Chondrocyte (in vitro differentiated cells): ENCODE measurements around the gene RRP8. TPM values are rescaled to one million over a fixed set of nuclear protein-coding genes. Genes with fewer than 3 reads are reported as not detected.

Experiments
- DNase-seq: peaks from one replicate; pipeline ENCODE4 v3.0.0; 2021; ENCODE audit warnings: mixed read lengths, low spot score
- H3K27ac Mint-ChIP-seq: one replicate; pipeline ENCODE4 v1.8.0; 2021; ENCODE audit warnings: mild to moderate bottlenecking, moderate library complexity, mixed read lengths; ENCODE audit not compliant: unreplicated experiment
- H3K27me3 Mint-ChIP-seq: 2 replicates; pipeline ENCODE4 v1.8.0; 2021; ENCODE audit warnings: low read depth, mixed read lengths
- H3K36me3 Mint-ChIP-seq: 2 replicates; pipeline ENCODE4 v1.8.0; 2021; ENCODE audit warnings: low read depth, mixed read lengths
- H3K4me1 Mint-ChIP-seq: 2 replicates; pipeline ENCODE4 v1.8.0; 2021; ENCODE audit warnings: low read depth, mild to moderate bottlenecking, mixed read lengths
- H3K4me3 Mint-ChIP-seq: one replicate; pipeline ENCODE4 v1.8.0; 2021; ENCODE audit warnings: mild to moderate bottlenecking, moderate library complexity, mixed read lengths; ENCODE audit not compliant: unreplicated experiment
- H3K9me3 Mint-ChIP-seq: 2 replicates; pipeline ENCODE4 v1.8.0; 2021; ENCODE audit warnings: low read depth, mixed read lengths
- CTCF ChIP-seq: fragments of 200-600 bp; sonication (generic); IDR thresholded peaks from 2 replicates; pipeline ENCODE4 v1.5.0; 2021; ENCODE audit warnings: antibody characterized with exemption, mild to moderate bottlenecking, moderate library complexity
- total RNA-seq: library from RNA; stranded (reverse); gene quantifications from 3 replicates; pipeline ENCODE4 v1.2.1, GENCODE V29; 2021

Gene RRP8
- total RNA-seq, 1 donor from 2014 or later: 15.7 TPM

DNA sequence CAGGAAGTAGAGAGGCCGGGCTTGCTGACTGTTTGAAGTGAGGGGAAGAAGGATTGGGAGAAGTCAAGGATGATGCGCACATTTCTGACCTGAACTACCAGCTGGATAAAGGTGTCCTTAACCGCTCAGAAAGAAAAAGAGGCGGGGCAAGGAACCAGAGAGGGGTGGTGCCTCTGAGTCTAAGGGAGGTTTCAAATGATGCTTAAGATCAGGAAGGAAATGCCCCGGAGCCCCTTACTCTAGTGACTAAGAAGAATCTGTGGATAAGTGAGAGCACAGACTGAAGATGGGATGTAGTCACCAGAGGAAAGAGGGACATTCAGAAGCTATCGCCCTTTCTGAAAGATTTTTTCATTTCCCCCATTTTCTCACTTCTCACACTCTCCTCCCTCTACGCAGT, 39.5 kb upstream of the RRP8 start:
- Mint-ChIP-seq H3K27me3 (no peaks in the 10 kb centered on the region), H3K27ac (no peak overlapping the region), H3K4me1 (no peaks in the 10 kb centered on the region), H3K9me3 (no peaks in the 10 kb centered on the region), H3K4me3 (no peak overlapping the region), H3K36me3 (peaks cover 6% of the 10 kb centered on the region)
- no peak for DNase-seq
- TF ChIP-seq CTCF: no peak

GRCh38 chr11:6640985-6641701, 37.7 kb upstream of the RRP8 start:
- no peak overlapping the region for H3K4me3 Mint-ChIP-seq
- H3K36me3 Mint-ChIP-seq: peaks cover 6% of the 10 kb centered on the region
- TF ChIP-seq CTCF: no peak
- DNase-seq: no peak
- no peaks in the 10 kb centered on the region for H3K27me3 Mint-ChIP-seq
- H3K9me3 Mint-ChIP-seq: no peaks in the 10 kb centered on the region
- H3K4me1 Mint-ChIP-seq: no peaks in the 10 kb centered on the region
- H3K27ac Mint-ChIP-seq: no peak overlapping the region

GRCh38 chr11:6640036-6640984, 36.9 kb upstream of the RRP8 start:
- no peaks in the 10 kb centered on the region for H3K4me1 Mint-ChIP-seq
- H3K27me3 Mint-ChIP-seq: no peaks in the 10 kb centered on the region

DNA sequence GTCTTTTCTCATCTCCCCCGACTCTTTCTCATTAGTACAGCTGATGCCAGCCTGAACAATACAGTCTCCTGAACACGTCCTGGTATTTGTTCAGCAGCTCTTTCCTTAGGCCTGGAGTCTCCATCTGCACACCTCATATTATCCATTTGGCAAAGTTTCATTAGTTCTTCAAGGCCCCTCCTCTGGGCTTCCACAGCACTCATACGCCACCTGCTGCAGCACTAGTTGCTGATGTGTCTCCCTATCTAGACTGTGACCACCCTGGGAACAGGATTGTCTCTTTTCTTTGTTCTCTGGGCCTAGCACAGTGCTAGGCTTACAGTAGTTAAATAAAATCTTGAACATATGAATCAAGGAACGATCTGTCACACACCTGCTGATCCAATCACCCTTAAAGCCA, 35.0 kb upstream of the RRP8 start:
- Mint-ChIP-seq H3K9me3 (no peaks in the 10 kb centered on the region), H3K4me3 (no peak overlapping the region)
- no peak for TF ChIP-seq CTCF

More at GRCh38 chr11:6640036-6640984, 36.9 kb upstream of the RRP8 start:
- no peak for DNase-seq
- no peak for TF ChIP-seq CTCF
- no peak overlapping the region for H3K27ac Mint-ChIP-seq
- no peak overlapping the region for H3K4me3 Mint-ChIP-seq
- H3K9me3 Mint-ChIP-seq: no peaks in the 10 kb centered on the region
- H3K36me3 Mint-ChIP-seq: peaks cover 6% of the 10 kb centered on the region

DNA sequence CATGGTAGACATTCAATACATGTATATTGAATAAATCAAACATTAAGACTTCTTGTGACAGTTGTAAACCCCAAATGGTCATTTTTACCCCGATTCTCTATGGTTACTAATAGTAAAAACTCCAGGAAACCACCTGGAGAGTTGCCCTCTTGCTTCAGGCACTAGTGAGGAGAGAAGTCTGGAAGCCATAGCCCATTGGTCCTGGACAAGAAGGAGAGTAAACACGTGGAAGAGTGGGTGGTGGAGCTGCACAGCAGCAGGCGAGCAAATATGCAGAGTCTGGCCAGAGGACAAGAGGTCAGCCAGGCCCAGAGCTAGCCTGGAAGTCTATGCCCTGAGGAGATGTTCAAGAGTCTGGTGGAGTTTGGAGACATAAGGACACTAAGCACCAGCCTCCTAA, 34.5 kb upstream of the RRP8 start:
- H3K9me3 Mint-ChIP-seq: no peaks in the 10 kb centered on the region
- no peaks in the 10 kb centered on the region for H3K4me1 Mint-ChIP-seq
- no peaks in the 10 kb centered on the region for H3K27me3 Mint-ChIP-seq
- no peak overlapping the region for H3K27ac Mint-ChIP-seq
- peaks cover 10% of the 10 kb centered on the region for H3K36me3 Mint-ChIP-seq
- DNase-seq: no peak
- no peak overlapping the region for H3K4me3 Mint-ChIP-seq
- TF ChIP-seq CTCF: no peak

More for the DNA sequence above, 35.0 kb upstream of the RRP8 start:
- Mint-ChIP-seq H3K36me3 (peaks cover 6% of the 10 kb centered on the region), H3K27me3 (no peaks in the 10 kb centered on the region), H3K4me1 (no peaks in the 10 kb centered on the region), H3K27ac (no peak overlapping the region)
- no peak for DNase-seq
